HCT116 (cell line): ENCODE measurements around the gene MYEOV. TPM values are rescaled to one million over a fixed set of nuclear protein-coding genes. Genes with fewer than 3 reads are reported as not detected.

Experiments used
- ATAC-seq: fragments of 200-7000 bp; cut with Tn5 transposase; 2 replicates; pipeline ENCODE4 v1.9.1; 2020; ENCODE audit warnings: mild to moderate bottlenecking, moderate library complexity
- BruUV-seq: library from RNA; stranded (reverse); fragments of 400-500 nt; replicated peaks from 2 replicates; lab custom pipeline; 2021; lab: Mats Ljungman, UMichigan
- CTCF ChIA-PET: fragments of 300-600 bp; sonication (Branson Sonifier 250); formaldehyde crosslinking; loops from one replicate; lab custom pipeline; 2021; ENCODE audit warnings: antibody characterized with exemption; lab: Charles Lee
- POLR2A ChIA-PET: fragments of 300-600, 350-600 bp; sonication (Branson Sonifier 250); formaldehyde crosslinking; loops from one replicate; lab custom pipeline; 2021; ENCODE audit warnings: antibody characterized with exemption; lab: Charles Lee
- RAD21 ChIA-PET, 2 experiments: fragments of 300-600 bp; sonication (Branson Sonifier 250); formaldehyde crosslinking; loops; one replicate each; lab custom pipeline; 2023; ENCODE audit warnings: low total read pairs in 2 of 2; ENCODE audit not compliant: uncharacterized antibody in 2 of 2, unreplicated experiment in 2 of 2, low non-redundant PET in 1 of 2; lab: Charles Lee
- DNase-seq: peaks from one replicate; pipeline ENCODE4 v3.0.0-alpha.2; 2010; ENCODE audit warnings: low read depth, low spot score
- H2AFZ ChIP-seq: fragments of 200-600 bp; shearing (Covaris generic), sonication (generic); 2 replicates; pipeline ENCODE4 v1.6.1; 2017; ENCODE audit warnings: low read depth, mixed run types, mixed read lengths, antibody characterized with exemption, low read length; ENCODE audit not compliant: poor library complexity, severe bottlenecking
- H3K27ac ChIP-seq: 2 replicates; pipeline ENCODE4 v1.5.1; 2012; ENCODE audit warnings: low read depth, low read length
- H3K27me3 ChIP-seq: fragments of 200-600 bp; sonication (generic); 2 replicates; pipeline ENCODE4 v1.6.1; 2016; ENCODE audit warnings: mixed run types, low read length, mixed read lengths; ENCODE audit not compliant: insufficient read depth
- H3K36me3 ChIP-seq, 2 experiments: fragments of 200-500 bp in 1 of 2; fragments of 200-600 bp in 1 of 2; sonication (Bioruptor generic) in 1 of 2; sonication (generic) in 1 of 2; 2 replicates each; pipeline versions ENCODE4 v1.5.1 to v1.6.1; 2014 to 2016; ENCODE audit warnings: low read length in 2 of 2, inconsistent platforms in 1 of 2, mixed read lengths in 1 of 2, mixed run types in 1 of 2; ENCODE audit not compliant: insufficient read depth in 2 of 2, control insufficient read depth in 1 of 2
- H3K4me1 ChIP-seq, 2 experiments: fragments of 200-600 bp in 1 of 2; sonication (generic) in 1 of 2; 2 replicates each; pipeline versions ENCODE4 v1.5.1 to v1.6.1; 2012 to 2017; ENCODE audit warnings: low read length in 2 of 2, inconsistent platforms in 1 of 2, mild to moderate bottlenecking in 1 of 2, mixed read lengths in 1 of 2, mixed run types in 1 of 2, moderate library complexity in 1 of 2; ENCODE audit not compliant: insufficient read depth in 2 of 2, control insufficient read depth in 1 of 2
- H3K4me2 ChIP-seq: fragments of 200-600 bp; sonication (generic); 2 replicates; pipeline ENCODE4 v1.6.1; 2017; ENCODE audit warnings: mixed run types, low read length, mixed read lengths
- H3K4me3 ChIP-seq, 2 experiments: fragments of 200-600 bp in 1 of 2; sonication (generic) in 1 of 2; replicated peaks in 1 of 2; 2 replicates each; pipeline ENCODE4 v1.5.1; 2011 to 2016; ENCODE audit warnings: low read length in 2 of 2, control low read depth in 1 of 2, low read depth in 1 of 2, mild to moderate bottlenecking in 1 of 2, mixed read lengths in 1 of 2, mixed run types in 1 of 2
- H3K79me2 ChIP-seq: fragments of 200-600 bp; sonication (generic); 2 replicates; pipeline ENCODE4 v1.6.1; 2017; ENCODE audit warnings: mild to moderate bottlenecking, mixed run types, low read length, moderate library complexity, mixed read lengths; ENCODE audit not compliant: insufficient read depth
- H3K9ac ChIP-seq: fragments of 200-600 bp; sonication (generic); 2 replicates; pipeline ENCODE4 v1.6.1; 2016; ENCODE audit warnings: low read length, mixed read lengths
- H3K9me2 ChIP-seq: fragments of 200-600 bp; sonication (generic), shearing (Covaris generic); 2 replicates; pipeline ENCODE4 v1.6.1; 2017; ENCODE audit warnings: mixed run types, mild to moderate bottlenecking, moderate library complexity; ENCODE audit not compliant: insufficient read depth
- H3K9me3 ChIP-seq, 2 experiments: fragments of 200-500 bp in 1 of 2; fragments of 200-600 bp in 1 of 2; sonication (Bioruptor generic) in 1 of 2; sonication (generic) in 1 of 2; 2 replicates each; pipeline ENCODE4 v1.6.1; 2014 to 2017; ENCODE audit warnings: low read length in 2 of 2, mixed read lengths in 2 of 2, inconsistent platforms in 1 of 2, low read depth in 1 of 2, mild to moderate bottlenecking in 1 of 2, mixed run types in 1 of 2, moderate library complexity in 1 of 2; ENCODE audit not compliant: control insufficient read depth in 1 of 2, insufficient read depth in 1 of 2
- H4K20me1 ChIP-seq: fragments of 200-600 bp; sonication (generic), shearing (Covaris generic); 2 replicates; pipeline ENCODE4 v1.6.1; 2017; ENCODE audit warnings: mixed run types, mild to moderate bottlenecking, moderate library complexity; ENCODE audit not compliant: insufficient read depth
- CEBPB ChIP-seq: IDR thresholded peaks from 2 replicates; pipeline ENCODE4 v1.6.1; 2012; ENCODE audit warnings: low read depth
- EGR1 ChIP-seq: IDR thresholded peaks from 2 replicates; pipeline ENCODE4 v1.6.1; 2012; ENCODE audit warnings: low read depth
- EZH2 ChIP-seq: fragments of 200-600 bp; sonication (generic); IDR thresholded peaks from 2 replicates; pipeline ENCODE4 v1.6.1; 2017; ENCODE audit warnings: antibody characterized with exemption, mixed run types
- FOSL1 ChIP-seq: IDR thresholded peaks from 2 replicates; pipeline ENCODE4 v1.6.1; 2012; ENCODE audit warnings: low read depth
- JUND ChIP-seq: IDR thresholded peaks from 2 replicates; pipeline ENCODE4 v1.6.1; 2012
- POLR2AphosphoS5 ChIP-seq: IDR thresholded peaks from 2 replicates; pipeline ENCODE4 v1.6.1; 2011; ENCODE audit warnings: mild to moderate bottlenecking, low read depth, low read length, moderate library complexity
- SRF ChIP-seq: IDR thresholded peaks from 2 replicates; pipeline ENCODE4 v1.6.1; 2012; ENCODE audit warnings: low read depth
- TCF7L2 ChIP-seq: IDR thresholded peaks from 2 replicates; pipeline ENCODE4 v1.7.0; 2011; ENCODE audit warnings: borderline replicate concordance, inconsistent platforms; ENCODE audit not compliant: insufficient read depth, insufficient read length; ENCODE audit errors: extremely low read depth
- intact Hi-C: fragments of 100-400 bp; cut with micrococcal nuclease; formaldehyde crosslinking; loops from 2 replicates; pipeline ENCODE4 v1.10.0; 2022
- total RNA-seq: library from RNA; stranded (reverse); gene quantifications from one replicate; pipeline ENCODE4 v1.2.1, GENCODE V29; 2021; ENCODE audit not compliant: unreplicated experiment
- TF ChIP-seq, protein P1 (sequence below), 3 experiments: fragments of 200-600 bp in 1 of 3; sonication (generic) in 1 of 3; IDR thresholded peaks in 2 of 3; conservative IDR thresholded peaks in 1 of 3; 2 replicates each; pipeline ENCODE4 v1.5.1; 2012 to 2017; ENCODE audit warnings: low read depth in 2 of 3, low read length in 2 of 3, antibody characterized with exemption in 1 of 3, borderline replicate concordance in 1 of 3, control low read depth in 1 of 3, mild to moderate bottlenecking in 1 of 3, mixed read lengths in 1 of 3, mixed run types in 1 of 3, moderate library complexity in 1 of 3; ENCODE audit not compliant: insufficient read depth in 1 of 3
- TF ChIP-seq, protein P2 (sequence below): IDR thresholded peaks from 2 replicates; pipeline ENCODE4 v1.6.1; 2012

MYEOV gene
- total RNA-seq, 1 experiment from 2014 or later: 135 TPM

DNA sequence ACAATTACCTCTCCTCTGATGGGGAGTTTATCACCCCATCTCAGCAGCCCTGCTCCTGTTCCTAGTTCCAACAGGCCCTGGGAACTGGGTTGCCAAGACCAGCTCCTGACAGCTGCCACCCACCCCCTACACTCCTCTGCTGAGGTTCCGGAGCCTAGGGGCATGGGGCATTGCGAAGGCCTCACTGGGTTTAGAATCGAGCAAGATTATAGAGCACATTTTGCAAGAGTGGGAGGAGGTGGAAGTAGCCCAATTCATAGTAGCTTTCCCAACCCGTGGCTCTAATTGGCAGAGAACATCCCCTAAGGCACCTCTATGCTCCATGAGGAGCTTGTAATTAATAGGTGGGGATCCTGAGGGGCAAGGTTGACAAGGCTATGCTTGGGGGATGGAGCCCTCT, 23.0 kb downstream of the MYEOV start:
- no peak for ATAC-seq
- Histone ChIP-seq H3K9ac (no peak overlapping the region), H3K27ac (no peak overlapping the region), H4K20me1 (peaks cover 5% of the 10 kb centered on the region), H3K27me3 (no peaks in the 10 kb centered on the region), H2AFZ (no peak overlapping the region), H3K9me2 (no peaks in the 10 kb centered on the region)
- TF ChIP-seq, protein P1, sequence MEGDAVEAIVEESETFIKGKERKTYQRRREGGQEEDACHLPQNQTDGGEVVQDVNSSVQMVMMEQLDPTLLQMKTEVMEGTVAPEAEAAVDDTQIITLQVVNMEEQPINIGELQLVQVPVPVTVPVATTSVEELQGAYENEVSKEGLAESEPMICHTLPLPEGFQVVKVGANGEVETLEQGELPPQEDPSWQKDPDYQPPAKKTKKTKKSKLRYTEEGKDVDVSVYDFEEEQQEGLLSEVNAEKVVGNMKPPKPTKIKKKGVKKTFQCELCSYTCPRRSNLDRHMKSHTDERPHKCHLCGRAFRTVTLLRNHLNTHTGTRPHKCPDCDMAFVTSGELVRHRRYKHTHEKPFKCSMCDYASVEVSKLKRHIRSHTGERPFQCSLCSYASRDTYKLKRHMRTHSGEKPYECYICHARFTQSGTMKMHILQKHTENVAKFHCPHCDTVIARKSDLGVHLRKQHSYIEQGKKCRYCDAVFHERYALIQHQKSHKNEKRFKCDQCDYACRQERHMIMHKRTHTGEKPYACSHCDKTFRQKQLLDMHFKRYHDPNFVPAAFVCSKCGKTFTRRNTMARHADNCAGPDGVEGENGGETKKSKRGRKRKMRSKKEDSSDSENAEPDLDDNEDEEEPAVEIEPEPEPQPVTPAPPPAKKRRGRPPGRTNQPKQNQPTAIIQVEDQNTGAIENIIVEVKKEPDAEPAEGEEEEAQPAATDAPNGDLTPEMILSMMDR (IDR thresholded peaks at IDR 0.05 in 2 of 3, conservative IDR thresholded peaks at IDR 0.05 in 1 of 3; ENCODE audit: borderline replicate concordance in 1 of 3, insufficient read depth in 1 of 3, low read depth in 2 of 3, low read length in 2 of 3): no peak
- no peak for TF ChIP-seq POLR2AphosphoS5
- no peak for TF ChIP-seq EGR1
- no peak for TF ChIP-seq SRF
- no peak for TF ChIP-seq CEBPB
- no peak for TF ChIP-seq EZH2
- TF ChIP-seq, protein P2, sequence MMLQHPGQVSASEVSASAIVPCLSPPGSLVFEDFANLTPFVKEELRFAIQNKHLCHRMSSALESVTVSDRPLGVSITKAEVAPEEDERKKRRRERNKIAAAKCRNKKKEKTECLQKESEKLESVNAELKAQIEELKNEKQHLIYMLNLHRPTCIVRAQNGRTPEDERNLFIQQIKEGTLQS: no peak
- TF ChIP-seq JUND: no peak
- no peak for TF ChIP-seq TCF7L2
- TF ChIP-seq FOSL1: no peak
- TF ChIP-seq, all 23 proteins: peak for 0
- intact Hi-C loops: no loop called here
- ChIA-PET POLR2A (no interaction called here), CTCF (no interaction called here), RAD21 (no interaction called here)
- no peak for DNase-seq
- Histone ChIP-seq H3K36me3 (peaks cover 0 to 21% of the 10 kb centered on the region in 2 experiments; a peak in 1 of 4 replicates), H3K4me1 (peaks cover 13 to 60% of the 10 kb centered on the region in 2 experiments), H3K4me3 (no peak overlapping the region), H3K4me2 (no peak overlapping the region), H3K9me3 (no peaks in the 10 kb centered on the region), H3K79me2 (peaks cover 86% of the 10 kb centered on the region)
- no TSS peak for BruUV-seq
